Stomach smooth muscle (tissue), 2 donors: Measurements from ENCODE around the gene SYNPO2.

ENCODE experiments used
- H3K27ac ChIP-seq: one replicate; pipeline ENCODE4 v1.7.0; 2013; ENCODE audit warnings: mild to moderate bottlenecking, low read length, inconsistent platforms
- H3K27me3 ChIP-seq, 2 donors: one replicate each; pipeline ENCODE4 v1.7.0; 2013; ENCODE audit warnings: low read length in 2 of 2; ENCODE audit not compliant: insufficient read depth in 2 of 2, control insufficient read depth in 1 of 2
- H3K36me3 ChIP-seq, 2 donors: one replicate each; pipeline ENCODE4 v1.7.0; 2013; ENCODE audit warnings: low read length in 2 of 2; ENCODE audit not compliant: control insufficient read depth in 2 of 2, insufficient read depth in 2 of 2
- H3K4me1 ChIP-seq: one replicate; pipeline ENCODE4 v1.7.0; 2013; ENCODE audit warnings: low read length; ENCODE audit not compliant: control insufficient read depth, insufficient read depth
- H3K4me3 ChIP-seq, 2 donors: one replicate each; pipeline ENCODE4 v1.7.0; 2013; ENCODE audit warnings: low read length in 2 of 2
- H3K9ac ChIP-seq, 2 donors: one replicate each; pipeline ENCODE4 v1.7.0; 2013; ENCODE audit warnings: low read length in 2 of 2, mild to moderate bottlenecking in 1 of 2
- H3K9me3 ChIP-seq, 2 donors: one replicate each; pipeline ENCODE4 v1.7.0; 2013; ENCODE audit warnings: low read length in 2 of 2; ENCODE audit not compliant: control insufficient read depth in 2 of 2
- donor health status: healthy.
- donor health status: Pancreatic carcinoma.

SYNPO2 gene

DNA sequence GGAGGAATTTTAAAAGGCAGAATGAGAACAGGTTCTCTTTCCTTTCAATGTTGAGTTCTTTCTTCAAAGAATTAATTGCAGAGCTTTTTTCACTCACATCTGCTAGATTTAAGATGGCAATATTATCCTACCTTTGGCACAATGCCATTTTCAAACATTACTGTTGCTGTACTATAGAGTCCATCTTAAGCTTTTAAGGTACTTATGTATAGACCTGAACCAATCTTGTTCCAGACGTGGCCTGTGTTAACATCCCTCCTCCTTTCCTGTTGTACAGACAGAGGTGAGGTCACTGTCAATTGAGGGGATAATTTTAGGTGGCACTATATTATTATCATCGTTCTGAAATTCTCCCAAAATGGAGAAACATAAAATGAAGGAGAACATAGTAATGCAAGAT, 194.0 kb downstream of the SYNPO2 start:
- Histone ChIP-seq H3K27ac (no peak overlapping the region), H3K9ac (no peak overlapping the region), H3K9me3 (peaks cover 0 to 3% of the 10 kb centered on the region in 2 donors), H3K27me3 (no peaks in the 10 kb centered on the region), H3K4me3 (no peak overlapping the region), H3K36me3 (no peaks in the 10 kb centered on the region), H3K4me1 (no peaks in the 10 kb centered on the region)

DNA sequence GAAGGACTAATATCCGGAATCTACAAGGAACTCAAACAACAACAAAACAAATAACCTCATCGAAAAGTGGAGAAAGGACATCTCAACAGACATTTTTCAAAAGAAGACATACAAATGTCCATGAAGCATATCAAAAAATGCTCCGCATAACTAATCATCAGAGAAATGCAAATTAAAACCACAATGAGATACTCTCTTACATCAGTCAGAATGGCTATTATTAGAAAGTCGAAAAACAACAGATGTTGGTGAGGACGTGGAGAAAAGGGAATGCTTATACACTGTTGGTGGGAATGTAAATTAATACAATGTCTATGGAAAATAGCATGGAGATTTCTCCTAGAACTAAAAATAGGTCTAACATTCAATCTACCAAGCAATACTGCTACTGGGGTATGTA, 195.9 kb downstream of the SYNPO2 start:
- H3K9me3 ChIP-seq: peaks cover 0 to 3% of the 10 kb centered on the region in 2 donors
- H3K4me3 ChIP-seq: no peak overlapping the region
- no peaks in the 10 kb centered on the region for H3K4me1 ChIP-seq
- H3K27ac ChIP-seq: no peak overlapping the region
- no peak overlapping the region for H3K9ac ChIP-seq
- H3K27me3 ChIP-seq: no peaks in the 10 kb centered on the region
- H3K36me3 ChIP-seq: no peaks in the 10 kb centered on the region

DNA sequence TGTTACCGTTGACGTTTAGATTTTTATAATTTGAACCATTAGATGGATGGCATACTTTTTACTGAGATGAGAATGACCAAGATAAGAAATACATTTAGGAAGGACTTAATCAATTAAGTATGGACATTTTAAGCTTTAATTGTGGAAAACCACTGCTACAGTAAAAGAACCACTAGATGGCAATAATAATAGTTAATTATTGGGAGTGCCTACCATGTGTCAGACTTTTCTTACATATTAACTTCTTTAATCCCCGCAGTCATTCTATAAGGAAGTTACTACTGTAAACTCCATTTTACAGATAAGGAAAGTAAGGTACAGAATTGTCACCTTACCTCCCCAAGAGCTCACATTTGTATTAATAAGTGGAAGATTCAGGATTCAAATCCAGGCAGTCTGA, 198.5 kb downstream of the SYNPO2 start:
- Histone ChIP-seq H3K27me3 (no peaks in the 10 kb centered on the region), H3K4me3 (no peak overlapping the region), H3K4me1 (no peaks in the 10 kb centered on the region), H3K9me3 (no peaks in the 10 kb centered on the region), H3K27ac (no peak overlapping the region), H3K9ac (no peak overlapping the region), H3K36me3 (no peaks in the 10 kb centered on the region)

GRCh38 chr4:119087656-119088055, 199.0 kb downstream of the SYNPO2 start:
- H3K27ac ChIP-seq: no peak overlapping the region
- no peaks in the 10 kb centered on the region for H3K27me3 ChIP-seq
- no peaks in the 10 kb centered on the region for H3K9me3 ChIP-seq
- H3K36me3 ChIP-seq: no peaks in the 10 kb centered on the region
- H3K4me3 ChIP-seq: no peak overlapping the region
- no peaks in the 10 kb centered on the region for H3K4me1 ChIP-seq
- H3K9ac ChIP-seq: no peak overlapping the region

- no peaks in the 10 kb centered on the region for H3K27me3 ChIP-seq
- no peaks in the 10 kb centered on the region for H3K4me1 ChIP-seq
- no peak overlapping the region for H3K27ac ChIP-seq
- no peak overlapping the region for H3K4me3 ChIP-seq
- no peaks in the 10 kb centered on the region for H3K9me3 ChIP-seq
- H3K9ac ChIP-seq: no peak overlapping the region
- H3K36me3 ChIP-seq: no peaks in the 10 kb centered on the region
Observed at GRCh38 chr4:119093042-119093827, 204.6 kb downstream of the SYNPO2 start.

GRCh38 chr4:119097282-119097900, 208.7 kb downstream of the SYNPO2 start:
- Histone ChIP-seq H3K27ac (no peak overlapping the region), H3K27me3 (no peaks in the 10 kb centered on the region), H3K9ac (no peak overlapping the region), H3K36me3 (no peaks in the 10 kb centered on the region), H3K9me3 (no peaks in the 10 kb centered on the region), H3K4me3 (no peak overlapping the region), H3K4me1 (no peaks in the 10 kb centered on the region)

DNA sequence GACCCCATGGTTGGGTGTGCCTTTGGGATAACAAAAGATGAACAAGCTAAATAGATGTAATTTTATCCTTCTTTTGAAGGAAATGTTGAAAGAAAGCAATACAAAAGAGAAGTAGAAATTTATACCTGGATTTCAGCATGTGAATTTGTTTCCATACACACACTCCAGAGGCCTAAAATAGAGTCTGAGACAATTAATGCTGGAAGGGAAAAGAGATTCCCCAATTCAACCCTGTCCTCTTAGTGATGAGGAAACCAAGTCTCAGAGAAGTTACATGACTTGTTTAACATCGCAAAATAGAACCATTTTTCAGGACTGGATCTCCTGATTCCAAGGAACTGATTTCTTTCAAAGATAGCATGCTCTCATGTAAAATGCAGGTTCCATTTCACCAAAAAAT, 209.7 kb downstream of the SYNPO2 start:
- Histone ChIP-seq H3K9ac (no peak overlapping the region), H3K36me3 (no peaks in the 10 kb centered on the region), H3K4me1 (no peaks in the 10 kb centered on the region), H3K4me3 (no peak overlapping the region), H3K27me3 (no peaks in the 10 kb centered on the region), H3K27ac (no peak overlapping the region), H3K9me3 (no peaks in the 10 kb centered on the region)

DNA sequence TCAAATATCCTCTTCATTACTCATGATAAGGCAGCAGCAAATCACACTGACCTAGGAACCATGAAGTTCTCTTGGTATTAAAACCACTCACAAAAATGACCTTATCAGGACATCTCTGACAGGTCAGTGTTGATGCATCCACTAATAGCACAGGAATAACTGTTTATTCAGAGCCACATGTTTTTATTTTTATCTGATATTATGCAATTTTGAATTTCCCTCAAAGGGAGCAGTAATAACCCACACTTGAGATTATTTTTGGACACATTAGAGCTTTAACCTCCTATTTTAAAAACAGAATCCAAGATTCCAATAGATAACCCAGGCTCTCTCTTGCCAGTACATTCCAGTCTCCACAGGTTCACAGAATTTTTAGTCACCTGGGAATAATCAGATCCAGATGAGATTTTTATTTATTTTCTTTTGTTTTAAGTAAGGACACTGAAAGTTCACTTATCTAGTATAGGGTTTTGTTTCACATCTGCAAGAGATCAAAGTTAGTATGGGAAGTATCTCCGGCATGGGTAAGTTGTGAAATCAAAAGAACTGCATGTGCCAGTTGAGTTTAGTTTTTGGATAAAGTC, 210.7 kb downstream of the SYNPO2 start:
- no peak overlapping the region for H3K27ac ChIP-seq
- no peak overlapping the region for H3K9ac ChIP-seq
- H3K4me3 ChIP-seq: no peak overlapping the region
- H3K27me3 ChIP-seq: no peaks in the 10 kb centered on the region
- no peaks in the 10 kb centered on the region for H3K36me3 ChIP-seq
- H3K4me1 ChIP-seq: no peaks in the 10 kb centered on the region
- no peaks in the 10 kb centered on the region for H3K9me3 ChIP-seq

DNA sequence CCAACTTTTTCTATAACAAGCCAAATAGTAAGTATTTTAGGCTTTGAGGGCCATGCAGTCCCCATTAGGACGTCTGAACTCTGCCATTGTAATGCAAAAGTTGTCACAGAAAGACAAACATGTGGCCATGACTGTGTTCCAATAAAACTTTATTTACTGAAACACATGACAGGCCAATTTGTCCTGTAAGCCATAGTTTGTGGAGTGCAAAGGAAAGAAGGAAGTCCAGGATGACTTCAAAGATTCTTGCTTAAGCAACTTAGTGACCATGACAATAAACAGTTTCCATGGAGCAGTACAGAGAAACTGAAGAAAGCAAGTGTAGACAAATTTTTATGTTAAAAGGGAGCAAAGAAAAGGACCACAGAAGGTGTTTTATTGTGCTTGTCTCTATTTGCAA, 212.0 kb downstream of the SYNPO2 start:
- Histone ChIP-seq H3K9me3 (no peaks in the 10 kb centered on the region), H3K27me3 (no peaks in the 10 kb centered on the region), H3K27ac (no peak overlapping the region), H3K4me1 (no peaks in the 10 kb centered on the region), H3K9ac (no peak overlapping the region), H3K36me3 (no peaks in the 10 kb centered on the region), H3K4me3 (no peak overlapping the region)

- Histone ChIP-seq H3K27ac (no peak overlapping the region), H3K9me3 (no peaks in the 10 kb centered on the region), H3K27me3 (no peaks in the 10 kb centered on the region), H3K4me1 (no peaks in the 10 kb centered on the region), H3K4me3 (no peak overlapping the region), H3K9ac (no peak overlapping the region), H3K36me3 (no peaks in the 10 kb centered on the region)
Observed at GRCh38 chr4:119103263-119103662, 214.6 kb downstream of the SYNPO2 start.
